GM12874 (cell line): ENCODE data around the gene PHF21A.

Source experiments
- TF ChIP-seq, protein P1 (sequence below): IDR thresholded peaks from 2 replicates; pipeline ENCODE4 v1.5.1; 2011; ENCODE audit warnings: low read depth, mild to moderate bottlenecking, control low read depth, low read length, moderate library complexity; ENCODE audit not compliant: insufficient read depth

PHF21A gene

DNA sequence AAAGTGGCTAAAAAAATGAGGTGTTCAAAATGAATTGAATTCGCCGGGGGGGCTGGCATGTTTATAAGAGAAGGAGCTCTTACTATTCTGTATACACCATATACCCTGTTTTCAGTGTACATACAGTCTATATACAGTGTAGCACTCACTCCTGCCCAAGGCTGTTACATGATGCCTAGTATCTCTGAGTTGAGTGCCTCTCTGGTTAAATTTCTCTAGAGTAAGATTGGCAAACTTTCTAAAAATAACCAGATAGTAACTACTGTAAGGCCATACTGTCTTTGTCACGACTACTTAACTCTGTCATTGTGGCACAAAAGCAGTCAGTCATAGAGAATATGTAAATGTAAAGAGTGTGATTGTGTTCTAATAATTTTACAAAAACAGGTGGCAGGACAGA, 58.1 kb downstream of the PHF21A start:
- TF ChIP-seq, protein P1, sequence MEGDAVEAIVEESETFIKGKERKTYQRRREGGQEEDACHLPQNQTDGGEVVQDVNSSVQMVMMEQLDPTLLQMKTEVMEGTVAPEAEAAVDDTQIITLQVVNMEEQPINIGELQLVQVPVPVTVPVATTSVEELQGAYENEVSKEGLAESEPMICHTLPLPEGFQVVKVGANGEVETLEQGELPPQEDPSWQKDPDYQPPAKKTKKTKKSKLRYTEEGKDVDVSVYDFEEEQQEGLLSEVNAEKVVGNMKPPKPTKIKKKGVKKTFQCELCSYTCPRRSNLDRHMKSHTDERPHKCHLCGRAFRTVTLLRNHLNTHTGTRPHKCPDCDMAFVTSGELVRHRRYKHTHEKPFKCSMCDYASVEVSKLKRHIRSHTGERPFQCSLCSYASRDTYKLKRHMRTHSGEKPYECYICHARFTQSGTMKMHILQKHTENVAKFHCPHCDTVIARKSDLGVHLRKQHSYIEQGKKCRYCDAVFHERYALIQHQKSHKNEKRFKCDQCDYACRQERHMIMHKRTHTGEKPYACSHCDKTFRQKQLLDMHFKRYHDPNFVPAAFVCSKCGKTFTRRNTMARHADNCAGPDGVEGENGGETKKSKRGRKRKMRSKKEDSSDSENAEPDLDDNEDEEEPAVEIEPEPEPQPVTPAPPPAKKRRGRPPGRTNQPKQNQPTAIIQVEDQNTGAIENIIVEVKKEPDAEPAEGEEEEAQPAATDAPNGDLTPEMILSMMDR = no peak

DNA sequence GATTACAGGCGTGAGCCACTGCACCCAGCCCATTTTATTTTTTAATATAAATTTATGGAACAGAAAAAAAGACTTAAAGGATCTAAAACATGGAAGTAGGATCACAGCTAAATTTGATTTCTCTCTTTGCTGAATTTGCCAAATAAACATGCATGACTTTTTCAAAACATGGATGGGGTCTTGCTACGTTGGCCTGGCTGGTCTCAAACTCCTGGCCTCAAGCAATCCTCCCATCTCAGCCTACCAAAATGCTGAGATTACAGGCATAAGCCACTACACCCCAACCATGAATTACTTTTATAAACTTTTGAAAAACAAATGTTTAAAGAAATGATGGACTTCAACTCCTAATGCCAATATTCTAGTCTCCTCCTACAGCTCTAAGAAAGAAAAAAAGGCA, 61.2 kb downstream of the PHF21A start:
- TF ChIP-seq, protein P1 = no peak

DNA sequence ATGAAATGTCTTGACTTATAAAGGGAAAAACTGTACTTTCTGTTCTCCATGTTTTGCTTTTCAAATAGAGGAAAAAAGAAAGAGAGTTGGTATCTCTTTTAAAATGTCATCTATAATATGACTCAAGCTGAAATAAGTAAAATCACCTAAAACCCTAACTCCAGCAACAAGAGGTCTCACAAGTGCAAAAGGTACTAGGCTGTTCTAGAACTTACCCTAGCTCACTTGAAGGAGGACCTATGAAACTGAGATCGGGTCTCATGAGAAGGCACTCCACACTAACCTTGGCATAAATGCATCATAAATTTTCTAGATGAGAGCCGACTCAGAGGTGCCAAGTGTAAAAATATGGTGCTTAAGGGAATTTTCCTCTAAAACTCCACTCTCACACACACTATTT, 63.8 kb downstream of the PHF21A start:
- TF ChIP-seq, protein P1 = no peak

DNA sequence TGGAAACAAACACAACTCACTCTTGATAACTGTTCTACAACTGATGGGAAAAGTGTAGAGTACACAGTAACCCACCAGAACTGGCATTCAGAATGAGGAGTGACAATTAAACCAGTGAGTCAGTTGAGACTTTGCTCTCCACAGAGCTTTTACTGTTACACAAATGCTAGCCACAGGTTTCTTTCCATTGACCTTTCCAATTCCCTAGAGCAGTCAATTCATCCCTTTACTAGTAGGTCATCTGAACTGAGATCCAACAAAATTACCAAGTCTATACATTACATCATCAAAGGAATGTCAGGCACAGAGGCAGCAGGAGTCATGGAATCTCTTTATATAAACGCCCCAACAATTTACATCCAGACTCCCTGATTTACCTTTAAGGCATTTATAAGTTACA, 65.9 kb downstream of the PHF21A start:
- TF ChIP-seq, protein P1 = no peak

DNA sequence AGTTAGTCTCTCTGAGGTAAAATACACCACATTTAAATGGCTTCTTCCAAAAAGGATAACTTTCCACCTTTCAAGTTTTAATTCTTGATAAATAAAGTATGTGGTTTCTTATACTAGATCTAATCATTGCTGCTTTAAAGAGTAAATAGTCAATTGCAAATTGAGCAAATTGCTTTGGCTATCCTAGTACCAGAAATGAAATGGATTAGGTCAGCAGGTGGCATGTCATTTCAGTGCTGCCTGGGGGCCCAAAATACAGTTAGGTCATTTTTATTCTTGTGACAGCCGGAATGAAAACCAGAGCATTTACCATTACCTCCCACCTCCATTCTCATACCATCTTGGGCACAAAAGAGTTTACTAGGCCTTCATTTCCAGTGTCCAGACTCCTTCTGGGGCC, 70.2 kb downstream of the PHF21A start:
- TF ChIP-seq, protein P1 = no peak

DNA sequence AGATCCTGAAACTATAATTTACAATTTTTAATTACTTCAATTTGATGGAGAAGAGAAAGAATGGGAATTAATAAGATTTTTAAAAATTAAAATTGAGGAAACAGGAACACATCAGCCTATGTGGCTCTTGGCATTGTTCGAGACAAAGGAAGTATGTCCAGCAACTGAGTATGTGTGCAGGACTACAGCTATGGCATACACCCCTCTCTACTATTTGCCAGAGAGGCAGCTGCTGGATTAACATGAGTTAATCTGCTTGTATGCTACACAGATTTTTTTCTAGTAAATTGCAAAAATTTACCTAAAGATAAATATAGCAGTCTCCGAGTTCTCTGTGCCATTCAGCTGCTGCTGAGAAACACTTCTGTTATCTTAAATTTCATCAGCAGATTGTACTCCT, 70.6 kb downstream of the PHF21A start:
- TF ChIP-seq, protein P1 = no peak

DNA sequence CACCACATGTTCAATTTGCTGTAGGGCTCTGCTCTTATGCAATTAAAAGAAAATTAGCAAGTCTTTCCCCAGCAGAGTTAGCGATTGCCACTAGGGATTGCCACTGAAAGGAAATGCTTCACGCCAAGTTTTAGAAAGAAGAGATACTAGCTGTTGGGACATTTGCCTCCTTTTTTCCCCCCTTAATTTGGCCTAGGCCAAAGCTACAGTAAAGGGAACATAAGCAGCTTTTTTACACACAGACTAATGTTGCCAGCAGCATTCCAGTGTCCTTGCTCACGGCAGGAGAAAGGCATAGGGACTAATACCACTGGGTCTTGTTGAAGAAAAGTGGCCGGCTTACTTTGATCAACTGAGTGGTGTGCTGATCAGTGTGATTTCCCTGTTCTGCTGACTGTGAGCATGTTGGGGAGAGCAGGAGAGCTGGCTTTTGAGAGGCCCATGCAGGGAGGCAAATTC, 71.2 kb downstream of the PHF21A start:
- TF ChIP-seq, protein P1 = no peak
